Nucleus accumbens (tissue), 56 donors: ENCODE results near the gene CD274.
"Not testable (repeated sequence)": the region's sequence is repeated elsewhere in the genome, so short reads cannot be mapped to it uniquely, and the experiment has no call there.

Source experiments
- DNase-seq, 56 donors: peaks; one replicate each; lab custom pipeline; 2025; lab: John Stamatoyannopoulos, UW

CD274 gene

GRCh38 chr9:5460157-5460556, 9.8 kb downstream of the CD274 start:
- no peak for DNase-seq

GRCh38 chr9:5464831-5465330, 14.5 kb downstream of the CD274 start:
- not testable (repeated sequence) for DNase-seq

DNA sequence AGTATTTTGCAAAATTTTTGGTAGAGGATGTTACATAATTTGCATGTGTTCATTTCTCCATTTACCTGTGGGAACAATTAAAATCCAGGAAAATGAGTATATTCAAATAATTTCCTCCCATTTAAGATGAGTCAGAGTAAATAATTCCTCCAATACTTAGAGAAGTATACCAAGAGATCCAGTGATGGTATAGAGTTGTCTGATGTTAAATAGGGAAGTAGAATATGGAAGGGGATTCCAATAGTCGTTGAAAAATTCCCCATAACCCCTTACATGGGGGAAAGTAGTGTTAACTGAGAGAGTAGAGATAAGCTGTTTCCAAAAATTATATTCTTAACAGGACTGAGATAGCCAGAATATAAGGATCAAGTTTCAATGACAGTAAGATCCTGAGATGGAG, 15.7 kb downstream of the CD274 start:
- DNase-seq, result no peak

DNA sequence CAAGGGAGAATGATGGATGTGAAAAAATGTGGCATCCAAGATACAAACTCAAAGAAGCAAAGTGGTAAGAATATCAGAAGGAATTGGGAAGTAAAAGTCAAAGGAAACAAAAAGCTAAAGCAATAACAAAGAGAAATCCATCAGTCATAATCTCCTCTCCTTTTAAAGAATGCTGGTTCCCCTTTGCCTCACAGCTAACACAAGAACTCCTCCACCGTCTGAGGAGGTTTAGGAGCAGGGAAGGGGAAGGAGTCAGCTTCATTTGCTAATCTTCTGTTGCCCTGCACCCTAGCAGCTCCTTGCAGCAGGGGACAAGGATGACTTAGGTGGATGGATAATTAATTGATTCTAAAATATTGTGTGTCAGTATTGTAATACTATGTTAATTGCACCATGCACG, 16.4 kb downstream of the CD274 start:
- no peak for DNase-seq

GRCh38 chr9:5468850-5469249, 18.5 kb downstream of the CD274 start:
- no peak for DNase-seq

DNA sequence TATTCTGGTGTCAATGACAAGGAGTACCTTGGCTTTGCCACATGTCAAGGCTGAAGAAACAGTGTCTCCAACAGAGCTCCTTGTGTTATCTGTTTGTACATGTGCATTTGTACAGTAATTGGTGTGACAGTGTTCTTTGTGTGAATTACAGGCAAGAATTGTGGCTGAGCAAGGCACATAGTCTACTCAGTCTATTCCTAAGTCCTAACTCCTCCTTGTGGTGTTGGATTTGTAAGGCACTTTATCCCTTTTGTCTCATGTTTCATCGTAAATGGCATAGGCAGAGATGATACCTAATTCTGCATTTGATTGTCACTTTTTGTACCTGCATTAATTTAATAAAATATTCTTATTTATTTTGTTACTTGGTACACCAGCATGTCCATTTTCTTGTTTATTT, 19.8 kb downstream of the CD274 start:
- no peak for DNase-seq

DNA sequence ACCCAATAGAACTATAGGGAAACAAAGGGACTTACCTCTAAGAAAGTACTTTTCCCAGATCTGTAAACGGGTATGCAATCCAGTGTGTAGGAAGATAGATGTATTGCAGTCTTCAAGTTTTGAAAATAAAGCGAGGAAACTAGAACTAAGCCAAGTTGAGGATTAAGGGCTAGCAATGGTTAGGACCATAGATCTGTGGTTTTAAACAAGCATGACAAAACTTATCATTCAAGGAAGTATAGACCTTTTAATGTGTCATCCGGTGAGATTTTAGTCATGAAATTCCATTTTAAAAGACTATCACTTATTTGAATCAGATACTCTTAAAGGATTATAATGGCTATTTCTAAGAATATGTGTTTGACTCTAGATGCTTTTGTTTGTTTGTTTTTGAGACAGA, 20.5 kb downstream of the CD274 start:
- no peak for DNase-seq

- DNase-seq, result not testable (repeated sequence)
Observed at GRCh38 chr9:5475611-5476010, 25.3 kb downstream of the CD274 start.

- DNase-seq, result no peak
Observed at GRCh38 chr9:5478206-5478605, 27.9 kb downstream of the CD274 start.

GRCh38 chr9:5479994-5480694, 29.8 kb downstream of the CD274 start:
- DNase-seq, result no peak

- no peak for DNase-seq
Observed at GRCh38 chr9:5480919-5481318, 30.6 kb downstream of the CD274 start.

DNA sequence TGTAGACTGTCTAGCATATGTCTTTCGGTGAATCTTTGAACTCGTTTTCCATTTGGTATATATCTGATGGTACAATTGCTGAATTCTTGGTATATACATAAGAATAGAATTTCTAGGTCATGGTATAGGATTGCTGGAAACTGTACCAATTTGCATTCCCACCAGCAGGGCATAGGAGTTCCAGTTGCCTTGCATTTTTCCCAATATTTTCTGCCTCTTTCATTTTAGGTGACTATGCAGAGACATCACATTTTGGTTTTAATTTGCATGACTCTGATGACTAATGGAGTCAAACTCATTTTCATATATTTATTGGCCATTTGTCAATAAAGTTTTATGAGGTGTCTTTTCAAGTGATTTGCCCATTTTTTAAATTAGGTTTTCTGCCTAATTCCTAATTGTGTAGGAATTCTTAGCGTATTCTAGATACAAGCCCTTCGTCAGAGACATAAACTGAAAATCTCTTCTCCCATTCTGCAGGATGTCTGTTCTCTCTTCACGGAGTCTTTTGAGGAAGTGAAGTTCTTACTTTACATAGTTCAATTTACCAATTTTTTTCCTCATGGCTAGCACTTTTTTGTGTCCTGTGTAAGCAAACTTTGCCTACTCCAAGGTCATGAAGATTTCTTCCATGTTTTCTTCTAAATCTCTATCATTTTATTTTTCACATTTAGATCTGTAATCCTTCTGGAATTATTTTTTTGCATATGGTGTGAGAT, 31.1 kb downstream of the CD274 start:
- no peak for DNase-seq

- no peak for DNase-seq
Observed at GRCh38 chr9:5482194-5482593, 31.9 kb downstream of the CD274 start.

DNA sequence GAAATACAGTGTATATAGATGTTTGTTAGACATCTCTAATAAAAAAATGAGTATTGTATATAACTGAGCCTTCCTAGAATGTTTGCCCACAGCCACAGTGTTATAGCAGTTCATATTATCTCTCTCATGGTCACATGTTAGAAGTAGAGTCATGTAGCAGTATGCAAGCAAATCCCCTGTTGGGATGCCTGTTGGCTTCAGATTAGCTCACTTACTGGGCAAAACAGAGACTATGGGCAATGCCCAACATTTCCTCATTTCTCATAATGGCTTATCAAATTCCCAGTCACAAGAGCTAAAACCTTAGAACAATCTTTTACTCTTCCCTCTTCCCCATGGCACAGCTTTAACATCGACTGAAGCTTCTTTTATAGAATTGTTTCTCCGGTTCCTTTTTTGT, 33.0 kb downstream of the CD274 start:
- DNase-seq, result no peak

DNA sequence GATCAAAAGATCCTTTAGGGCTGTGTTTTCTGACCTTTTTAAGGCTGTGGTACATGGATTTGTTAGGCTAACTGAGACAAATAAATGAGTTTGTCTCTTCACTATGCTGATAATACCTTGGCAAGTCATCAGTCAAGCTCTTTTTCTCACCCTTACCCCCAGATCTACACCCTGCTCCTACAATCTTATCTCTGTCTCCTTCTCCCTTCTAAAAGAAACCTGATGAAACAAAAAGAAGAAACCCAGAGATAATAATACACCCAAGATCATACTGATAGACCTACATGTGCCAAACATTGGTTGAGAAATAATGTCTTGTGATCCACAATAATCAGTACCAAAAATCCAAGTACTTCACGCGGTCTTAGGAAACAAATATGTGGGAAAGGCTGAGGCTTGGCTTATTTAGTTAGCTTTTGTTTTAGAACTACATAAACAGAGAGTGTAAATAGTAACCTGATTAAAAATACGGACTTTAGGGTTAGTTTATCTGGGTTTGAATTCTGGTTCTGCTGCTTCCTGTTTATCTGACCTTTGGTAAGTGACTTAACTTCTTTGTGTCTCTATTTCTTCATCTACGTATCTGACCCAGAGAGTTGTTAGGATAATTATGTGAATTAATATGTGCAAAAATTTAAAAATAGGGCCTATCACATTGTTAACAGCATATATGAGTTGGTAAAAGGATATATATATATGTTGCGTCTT, 35.2 kb downstream of the CD274 start:
- no peak for DNase-seq

GRCh38 chr9:5486988-5487387, 36.6 kb downstream of the CD274 start:
- no peak for DNase-seq

GRCh38 chr9:5488221-5489008, 38.1 kb downstream of the CD274 start:
- DNase-seq, result no peak

GRCh38 chr9:5489630-5490490, 39.5 kb downstream of the CD274 start:
- DNase-seq, result no peak

DNA sequence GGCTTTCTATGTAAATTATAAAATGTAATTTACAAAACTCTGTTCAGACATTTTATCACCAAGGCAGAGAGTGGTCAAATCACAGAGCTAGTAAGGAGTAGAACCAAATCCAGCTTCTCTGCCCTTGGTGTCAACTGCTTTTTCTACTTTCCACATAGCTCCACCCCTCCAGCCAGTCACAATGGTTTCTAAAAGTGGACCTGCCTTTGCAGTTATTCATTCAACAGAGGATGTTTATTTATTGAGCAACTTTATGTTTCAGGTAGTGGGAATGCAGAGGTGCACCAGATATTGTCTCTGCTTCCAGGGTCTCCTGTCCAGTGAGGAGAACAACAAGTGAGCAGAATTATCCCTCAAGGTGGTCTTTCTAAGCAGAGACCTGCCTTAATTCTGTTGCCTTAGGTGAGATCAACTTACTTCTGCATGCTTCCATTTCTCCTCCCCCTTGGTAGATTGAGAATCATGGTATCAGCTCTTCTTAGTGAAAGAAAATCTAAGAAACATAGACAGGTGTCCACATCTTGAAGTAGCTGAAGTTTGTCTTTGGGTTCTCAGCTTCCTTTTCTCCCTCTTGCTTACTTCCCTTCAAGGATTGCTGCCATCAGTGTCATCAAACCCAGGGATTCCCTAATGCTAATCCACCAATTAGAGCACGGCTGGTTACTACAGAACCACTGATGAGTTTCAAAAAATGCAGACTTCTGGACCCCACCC, 42.8 kb downstream of the CD274 start:
- no peak for DNase-seq
